ENCODE data around the gene ADAT2. TPM values are rescaled to one million over a fixed set of nuclear protein-coding genes. Genes with fewer than 3 reads are reported as not detected.

ADAT2 gene
- total and polyA plus RNA-seq, 2 of the 13 experiments (the other 11 are each of a cell fraction or from before 2014, with no cell fraction given), result 10.5 to 18.3 TPM

DNA sequence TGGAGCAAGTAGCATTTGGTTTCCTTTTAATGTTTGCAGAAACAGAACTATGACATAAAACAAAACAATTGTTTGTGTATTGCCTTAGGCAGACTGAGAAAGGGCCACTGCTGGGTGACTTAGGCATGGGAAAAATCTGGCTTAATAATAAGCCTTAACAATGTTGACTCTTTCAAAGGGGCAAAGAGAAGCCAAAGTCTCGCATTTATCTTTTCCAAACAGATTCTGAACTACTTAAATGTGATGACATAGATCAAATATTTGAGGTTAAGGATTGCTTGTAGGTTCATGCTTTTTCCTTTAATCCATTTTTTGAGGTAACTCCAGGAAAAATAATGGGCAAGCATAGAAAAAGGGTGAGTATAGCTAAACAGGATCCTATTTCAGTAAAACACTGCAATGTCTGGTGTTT, 39.6 kb downstream of the ADAT2 start (continued):
- TF ChIP-seq, protein P1, sequence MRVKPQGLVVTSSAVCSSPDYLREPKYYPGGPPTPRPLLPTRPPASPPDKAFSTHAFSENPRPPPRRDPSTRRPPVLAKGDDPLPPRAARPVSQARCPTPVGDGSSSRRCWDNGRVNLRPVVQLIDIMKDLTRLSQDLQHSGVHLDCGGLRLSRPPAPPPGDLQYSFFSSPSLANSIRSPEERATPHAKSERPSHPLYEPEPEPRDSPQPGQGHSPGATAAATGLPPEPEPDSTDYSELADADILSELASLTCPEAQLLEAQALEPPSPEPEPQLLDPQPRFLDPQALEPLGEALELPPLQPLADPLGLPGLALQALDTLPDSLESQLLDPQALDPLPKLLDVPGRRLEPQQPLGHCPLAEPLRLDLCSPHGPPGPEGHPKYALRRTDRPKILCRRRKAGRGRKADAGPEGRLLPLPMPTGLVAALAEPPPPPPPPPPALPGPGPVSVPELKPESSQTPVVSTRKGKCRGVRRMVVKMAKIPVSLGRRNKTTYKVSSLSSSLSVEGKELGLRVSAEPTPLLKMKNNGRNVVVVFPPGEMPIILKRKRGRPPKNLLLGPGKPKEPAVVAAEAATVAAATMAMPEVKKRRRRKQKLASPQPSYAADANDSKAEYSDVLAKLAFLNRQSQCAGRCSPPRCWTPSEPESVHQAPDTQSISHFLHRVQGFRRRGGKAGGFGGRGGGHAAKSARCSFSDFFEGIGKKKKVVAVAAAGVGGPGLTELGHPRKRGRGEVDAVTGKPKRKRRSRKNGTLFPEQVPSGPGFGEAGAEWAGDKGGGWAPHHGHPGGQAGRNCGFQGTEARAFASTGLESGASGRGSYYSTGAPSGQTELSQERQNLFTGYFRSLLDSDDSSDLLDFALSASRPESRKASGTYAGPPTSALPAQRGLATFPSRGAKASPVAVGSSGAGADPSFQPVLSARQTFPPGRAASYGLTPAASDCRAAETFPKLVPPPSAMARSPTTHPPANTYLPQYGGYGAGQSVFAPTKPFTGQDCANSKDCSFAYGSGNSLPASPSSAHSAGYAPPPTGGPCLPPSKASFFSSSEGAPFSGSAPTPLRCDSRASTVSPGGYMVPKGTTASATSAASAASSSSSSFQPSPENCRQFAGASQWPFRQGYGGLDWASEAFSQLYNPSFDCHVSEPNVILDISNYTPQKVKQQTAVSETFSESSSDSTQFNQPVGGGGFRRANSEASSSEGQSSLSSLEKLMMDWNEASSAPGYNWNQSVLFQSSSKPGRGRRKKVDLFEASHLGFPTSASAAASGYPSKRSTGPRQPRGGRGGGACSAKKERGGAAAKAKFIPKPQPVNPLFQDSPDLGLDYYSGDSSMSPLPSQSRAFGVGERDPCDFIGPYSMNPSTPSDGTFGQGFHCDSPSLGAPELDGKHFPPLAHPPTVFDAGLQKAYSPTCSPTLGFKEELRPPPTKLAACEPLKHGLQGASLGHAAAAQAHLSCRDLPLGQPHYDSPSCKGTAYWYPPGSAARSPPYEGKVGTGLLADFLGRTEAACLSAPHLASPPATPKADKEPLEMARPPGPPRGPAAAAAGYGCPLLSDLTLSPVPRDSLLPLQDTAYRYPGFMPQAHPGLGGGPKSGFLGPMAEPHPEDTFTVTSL (CRISPR knock-in tag; IDR thresholded peaks at IDR 0.05; ENCODE audit: borderline replicate concordance), result peak; percentile 97
- no peak; the same call in 1 of the 2 replicates for TF ChIP-seq MTA1 (CRISPR knock-in tag; IDR thresholded peaks at IDR 0.05; ENCODE audit: borderline replicate concordance)
- no peak for TF ChIP-seq ZSCAN21 (CRISPR knock-in tag; IDR thresholded peaks at IDR 0.05; ENCODE audit: borderline replicate concordance)
- TF ChIP-seq GFI1 (CRISPR knock-in tag; IDR thresholded peaks at IDR 0.05; ENCODE audit: borderline replicate concordance), result peak; percentile 98
- TF ChIP-seq, protein P2, sequence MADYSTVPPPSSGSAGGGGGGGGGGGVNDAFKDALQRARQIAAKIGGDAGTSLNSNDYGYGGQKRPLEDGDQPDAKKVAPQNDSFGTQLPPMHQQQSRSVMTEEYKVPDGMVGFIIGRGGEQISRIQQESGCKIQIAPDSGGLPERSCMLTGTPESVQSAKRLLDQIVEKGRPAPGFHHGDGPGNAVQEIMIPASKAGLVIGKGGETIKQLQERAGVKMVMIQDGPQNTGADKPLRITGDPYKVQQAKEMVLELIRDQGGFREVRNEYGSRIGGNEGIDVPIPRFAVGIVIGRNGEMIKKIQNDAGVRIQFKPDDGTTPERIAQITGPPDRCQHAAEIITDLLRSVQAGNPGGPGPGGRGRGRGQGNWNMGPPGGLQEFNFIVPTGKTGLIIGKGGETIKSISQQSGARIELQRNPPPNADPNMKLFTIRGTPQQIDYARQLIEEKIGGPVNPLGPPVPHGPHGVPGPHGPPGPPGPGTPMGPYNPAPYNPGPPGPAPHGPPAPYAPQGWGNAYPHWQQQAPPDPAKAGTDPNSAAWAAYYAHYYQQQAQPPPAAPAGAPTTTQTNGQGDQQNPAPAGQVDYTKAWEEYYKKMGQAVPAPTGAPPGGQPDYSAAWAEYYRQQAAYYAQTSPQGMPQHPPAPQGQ (CRISPR knock-in tag; IDR thresholded peaks at IDR 0.05; ENCODE audit: borderline replicate concordance), result no peak
- no peak for TF ChIP-seq HES4 (CRISPR knock-in tag; IDR thresholded peaks at IDR 0.05; ENCODE audit: borderline replicate concordance)
- no peak for TF ChIP-seq NFYC (CRISPR knock-in tag; IDR thresholded peaks at IDR 0.05)
- no peak for TF ChIP-seq WIZ (CRISPR knock-in tag; IDR thresholded peaks at IDR 0.05)
- TF ChIP-seq SMAD3 (CRISPR knock-in tag; IDR thresholded peaks at IDR 0.05), result peak; percentile 52; the same call in 1 of the 2 replicates
- no peak for TF ChIP-seq TBL1XR1 (IDR thresholded peaks at IDR 0.05; ENCODE audit: borderline replicate concordance, low read length, partially characterized antibody)
- TF ChIP-seq, protein P3, sequence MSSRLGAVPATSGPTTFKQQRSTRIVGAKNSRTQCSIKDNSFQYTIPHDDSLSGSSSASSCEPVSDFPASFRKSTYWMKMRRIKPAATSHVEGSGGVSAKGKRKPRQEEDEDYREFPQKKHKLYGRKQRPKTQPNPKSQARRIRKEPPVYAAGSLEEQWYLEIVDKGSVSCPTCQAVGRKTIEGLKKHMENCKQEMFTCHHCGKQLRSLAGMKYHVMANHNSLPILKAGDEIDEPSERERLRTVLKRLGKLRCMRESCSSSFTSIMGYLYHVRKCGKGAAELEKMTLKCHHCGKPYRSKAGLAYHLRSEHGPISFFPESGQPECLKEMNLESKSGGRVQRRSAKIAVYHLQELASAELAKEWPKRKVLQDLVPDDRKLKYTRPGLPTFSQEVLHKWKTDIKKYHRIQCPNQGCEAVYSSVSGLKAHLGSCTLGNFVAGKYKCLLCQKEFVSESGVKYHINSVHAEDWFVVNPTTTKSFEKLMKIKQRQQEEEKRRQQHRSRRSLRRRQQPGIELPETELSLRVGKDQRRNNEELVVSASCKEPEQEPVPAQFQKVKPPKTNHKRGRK (CRISPR knock-in tag; IDR thresholded peaks at IDR 0.05), result no peak
